Epithelial cell of esophagus (primary cell): Measurements from ENCODE around the gene ZNF318.

Source experiments
- DNase-seq: peaks from one replicate; pipeline ENCODE4 v3.0.0; 2010; ENCODE audit warnings: low read depth
- H3K4me3 ChIP-seq: 2 replicates; pipeline ENCODE4 v1.5.1; 2011; ENCODE audit warnings: mild to moderate bottlenecking, low read length, control low read depth
- TF ChIP-seq, protein P1 (sequence below): IDR thresholded peaks from 2 replicates; pipeline ENCODE4 v1.5.1; 2011; ENCODE audit warnings: low read depth, mild to moderate bottlenecking, low read length, control low read depth, inconsistent platforms; ENCODE audit not compliant: insufficient read depth; ENCODE audit errors: missing control alignments

The ZNF318 gene

DNA sequence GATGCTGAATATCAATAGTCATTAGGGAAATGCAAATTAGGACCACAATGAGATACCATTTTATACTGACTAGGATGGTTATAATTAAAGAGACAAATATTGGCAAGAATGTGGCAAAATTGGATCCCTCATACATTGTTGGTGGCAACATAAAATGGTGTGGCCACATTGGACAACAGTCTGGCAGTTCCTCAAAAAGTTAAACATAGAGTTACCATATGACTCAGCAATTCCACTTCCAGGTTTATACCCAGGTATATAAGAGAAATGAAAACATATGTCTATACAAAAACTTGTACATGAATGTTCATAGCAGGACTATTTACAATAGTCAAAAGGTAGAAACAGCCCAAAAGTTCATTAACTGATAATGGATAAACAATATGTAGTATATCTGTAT is 58.8 kb downstream of the ZNF318 start:
- H3K4me3 ChIP-seq: no peak overlapping the region
- DNase-seq: peak; percentile 16
- TF ChIP-seq, protein P1, sequence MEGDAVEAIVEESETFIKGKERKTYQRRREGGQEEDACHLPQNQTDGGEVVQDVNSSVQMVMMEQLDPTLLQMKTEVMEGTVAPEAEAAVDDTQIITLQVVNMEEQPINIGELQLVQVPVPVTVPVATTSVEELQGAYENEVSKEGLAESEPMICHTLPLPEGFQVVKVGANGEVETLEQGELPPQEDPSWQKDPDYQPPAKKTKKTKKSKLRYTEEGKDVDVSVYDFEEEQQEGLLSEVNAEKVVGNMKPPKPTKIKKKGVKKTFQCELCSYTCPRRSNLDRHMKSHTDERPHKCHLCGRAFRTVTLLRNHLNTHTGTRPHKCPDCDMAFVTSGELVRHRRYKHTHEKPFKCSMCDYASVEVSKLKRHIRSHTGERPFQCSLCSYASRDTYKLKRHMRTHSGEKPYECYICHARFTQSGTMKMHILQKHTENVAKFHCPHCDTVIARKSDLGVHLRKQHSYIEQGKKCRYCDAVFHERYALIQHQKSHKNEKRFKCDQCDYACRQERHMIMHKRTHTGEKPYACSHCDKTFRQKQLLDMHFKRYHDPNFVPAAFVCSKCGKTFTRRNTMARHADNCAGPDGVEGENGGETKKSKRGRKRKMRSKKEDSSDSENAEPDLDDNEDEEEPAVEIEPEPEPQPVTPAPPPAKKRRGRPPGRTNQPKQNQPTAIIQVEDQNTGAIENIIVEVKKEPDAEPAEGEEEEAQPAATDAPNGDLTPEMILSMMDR: no peak

- DNase-seq: no peak
- TF ChIP-seq, protein P1: no peak
- H3K4me3 ChIP-seq: no peak overlapping the region
These were observed 59.3 kb downstream of the ZNF318 start for GRCh38 chr6:43310134-43310533.

DNA sequence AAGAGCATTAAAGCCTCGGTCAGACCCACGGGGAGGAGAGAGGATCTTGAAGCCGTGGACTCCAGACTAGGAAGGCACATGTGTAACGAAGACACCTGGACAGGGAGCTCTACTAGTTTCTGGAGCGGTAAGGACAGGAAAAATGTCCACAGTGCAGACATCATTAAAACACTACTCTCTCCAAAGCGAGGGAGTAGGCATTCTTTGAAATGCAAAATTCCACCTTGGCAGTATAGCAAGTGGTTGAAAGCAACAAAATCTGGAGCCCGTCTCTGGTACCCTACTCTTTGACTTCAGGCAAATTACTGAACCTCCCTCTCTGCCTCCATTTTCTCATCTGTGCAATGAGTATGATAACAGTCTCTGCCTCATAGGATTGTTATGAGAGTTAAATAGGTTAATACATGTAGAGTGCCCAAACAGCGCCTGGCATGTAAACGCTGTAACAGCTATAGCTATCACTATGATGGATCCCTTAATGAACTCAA is 60.4 kb downstream of the ZNF318 start:
- H3K4me3 ChIP-seq: peak overlapping the region; percentile 16
- TF ChIP-seq, protein P1: no peak
- no peak for DNase-seq

DNA sequence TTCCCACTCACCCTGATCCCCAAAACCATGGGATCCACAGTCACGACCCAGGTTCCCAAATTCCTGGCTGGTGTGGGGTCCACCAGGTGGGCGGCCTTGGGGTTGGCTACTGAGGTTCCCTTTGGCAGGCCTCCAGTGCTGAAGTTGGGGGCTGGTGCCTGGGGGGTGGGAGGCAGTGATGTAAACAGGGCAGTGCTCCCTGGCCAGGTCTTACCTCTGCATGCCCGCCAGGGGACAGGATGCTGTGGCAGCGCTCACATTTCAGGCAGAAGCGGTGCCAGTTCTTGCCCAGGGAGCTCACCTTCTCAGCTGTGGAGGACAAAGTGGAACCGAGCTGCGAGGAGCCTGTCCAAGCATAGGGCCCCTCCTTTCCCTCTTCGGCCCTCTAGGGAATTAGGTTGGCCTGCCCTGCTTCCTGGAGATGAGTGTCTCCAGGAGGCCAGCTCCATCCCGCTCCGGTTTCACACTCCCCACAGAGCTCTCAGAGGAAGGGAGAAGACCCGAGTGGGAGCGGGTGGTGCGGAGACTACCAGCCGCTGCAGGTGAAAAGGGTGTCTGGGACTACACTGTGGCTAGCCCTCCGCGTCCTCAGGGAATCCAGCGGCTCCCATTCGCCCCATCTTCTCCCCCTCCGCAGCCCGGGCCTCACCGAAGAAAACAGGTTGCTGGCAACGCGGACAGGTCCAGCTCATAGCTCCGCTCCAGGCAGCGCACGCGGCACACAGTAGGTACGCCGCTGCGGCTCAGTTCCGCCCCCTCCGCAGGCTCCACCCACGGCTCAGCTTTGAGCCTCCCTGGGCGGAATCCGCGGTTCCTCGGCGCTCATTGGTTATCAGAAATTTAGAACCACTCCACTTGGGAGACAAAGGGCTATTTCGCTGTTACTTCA is 61.1 kb downstream of the ZNF318 start, which contains the start of gene CRIP3:
CRIP3 (minus strand) TSS at position 726 of the 889 bp plus-strand sequence; CDS start at position 692, 34 bp downstream.
- TF ChIP-seq, protein P1: peak; percentile 32
- H3K4me3 ChIP-seq: peak within 1 kb of the TSS; percentile 16
- peak; percentile 31 for DNase-seq

GRCh38 chr6:43307451-43308100 is 61.9 kb downstream of the ZNF318 start:
- no peak for DNase-seq
- H3K4me3 ChIP-seq: no peak overlapping the region

GRCh38 chr6:43306086-43306485 is 63.4 kb downstream of the ZNF318 start:
- H3K4me3 ChIP-seq: no peak overlapping the region
- DNase-seq: no peak
- TF ChIP-seq, protein P1: no peak

More at GRCh38 chr6:43307451-43308100, 61.9 kb downstream of the ZNF318 start:
- TF ChIP-seq, protein P1: no peak
